H7 (cell line): ENCODE data around the gene VCPKMT. TPM values are rescaled to one million over a fixed set of nuclear protein-coding genes. Genes with fewer than 3 reads are reported as not detected.

Source experiments
- DNase-seq: peaks from one replicate; pipeline ENCODE4 v3.0.0; 2012
- H3K27me3 ChIP-seq: 2 replicates; pipeline ENCODE4 v1.6.0; 2011; ENCODE audit warnings: mild to moderate bottlenecking, low read length; ENCODE audit not compliant: control insufficient read depth, insufficient read depth
- H3K36me3 ChIP-seq: replicated peaks from 2 replicates; pipeline ENCODE4 v1.5.1; 2011; ENCODE audit warnings: low read length; ENCODE audit not compliant: control insufficient read depth, insufficient read depth
- H3K4me3 ChIP-seq: 2 replicates; pipeline ENCODE4 v1.5.1; 2011; ENCODE audit warnings: low read depth, mild to moderate bottlenecking, control low read depth, low read length, moderate library complexity; ENCODE audit not compliant: insufficient read depth
- total RNA-seq: library from RNA; depleted of rRNA; stranded (reverse); fragments of >200 nt; shearing (Covaris generic); gene quantifications from 2 replicates; pipeline ENCODE4 v1.2.3, GENCODE V29; 2014; rRNA removed

The VCPKMT gene
- total RNA-seq, 1 experiment from 2014 or later: 8.2 TPM

- no peaks in the 10 kb centered on the region for H3K27me3 ChIP-seq
- no peak overlapping the region for H3K4me3 ChIP-seq
- H3K36me3 ChIP-seq: no peaks in the 10 kb centered on the region
- DNase-seq: no peak
Observed at GRCh38 chr14:50064993-50065392, 51.4 kb downstream of the VCPKMT start.

GRCh38 chr14:50063876-50064420, 52.4 kb downstream of the VCPKMT start:
- no peaks in the 10 kb centered on the region for H3K27me3 ChIP-seq
- no peak for DNase-seq
- no peaks in the 10 kb centered on the region for H3K36me3 ChIP-seq
- no peak overlapping the region for H3K4me3 ChIP-seq

GRCh38 chr14:50062438-50063085, 53.8 kb downstream of the VCPKMT start:
- peak; percentile 64 for DNase-seq
- Histone ChIP-seq H3K36me3 (no peaks in the 10 kb centered on the region), H3K4me3 (no peak overlapping the region), H3K27me3 (no peaks in the 10 kb centered on the region)

GRCh38 chr14:50061664-50062437, 54.5 kb downstream of the VCPKMT start:
- DNase-seq: no peak
- Histone ChIP-seq H3K36me3 (no peaks in the 10 kb centered on the region), H3K4me3 (no peak overlapping the region), H3K27me3 (no peaks in the 10 kb centered on the region)

GRCh38 chr14:50060871-50061663, 55.3 kb downstream of the VCPKMT start:
- H3K4me3 ChIP-seq: no peak overlapping the region
- peak; percentile 65 for DNase-seq
- H3K36me3 ChIP-seq: no peaks in the 10 kb centered on the region
- no peaks in the 10 kb centered on the region for H3K27me3 ChIP-seq

- H3K36me3 ChIP-seq: no peaks in the 10 kb centered on the region
- DNase-seq: peak; percentile 48
- no peaks in the 10 kb centered on the region for H3K27me3 ChIP-seq
- H3K4me3 ChIP-seq: no peak overlapping the region
Observed at GRCh38 chr14:50059763-50060616, 56.4 kb downstream of the VCPKMT start.

Other genes starting within 250 kb of the VCPKMT start
- 38.6 and 40.4 TPM in 2 replicates for gene ARF6, start 223.5 kb downstream of the VCPKMT start, total RNA-seq
- 12.9 and 16.1 TPM in 2 replicates for gene SOS2, start 115.0 kb upstream of the VCPKMT start, total RNA-seq
- gene L2HGDH, start 195.7 kb upstream of the VCPKMT start, total RNA-seq: 17.4 and 18.2 TPM in 2 replicates
- gene DMAC2L, start 195.8 kb upstream of the VCPKMT start, total RNA-seq: 8.0 and 8.2 TPM in 2 replicates